WTC11 (cell line): Measurements from ENCODE around the gene NLGN4X.

Experiments used
- ATF2 ChIP-seq: sonication (generic); formaldehyde crosslinking; IDR thresholded peaks from 2 replicates; pipeline ENCODE4 v1.8.1; 2022; ENCODE audit warnings: low read depth, missing genetic modification reagents, borderline replicate concordance
- CREM ChIP-seq: sonication (generic); formaldehyde crosslinking; IDR thresholded peaks from 2 replicates; pipeline ENCODE4 v1.8.1; 2022; ENCODE audit warnings: mild to moderate bottlenecking, missing genetic modification reagents, moderate library complexity
- CTCF ChIP-seq: fragments of 200-600 bp; IDR thresholded peaks from 2 replicates; pipeline ENCODE4 v1.8.0; 2022; ENCODE audit warnings: antibody characterized with exemption
- OVOL2 ChIP-seq: fragments of 250-450 bp; sonication (Bioruptor Pico); IDR thresholded peaks from 2 replicates; pipeline ENCODE4 v1.9.0; 2021; ENCODE audit warnings: mild to moderate bottlenecking, borderline replicate concordance
- TF ChIP-seq, protein P1 (sequence below): sonication (generic); formaldehyde crosslinking; conservative IDR thresholded peaks from 2 replicates; pipeline ENCODE4 v1.8.1; 2022; ENCODE audit warnings: mild to moderate bottlenecking, missing genetic modification reagents

GRCh38 chrX:6199486-6199885 is 29.2 kb downstream of the NLGN4X start:
- TF ChIP-seq CREM (no peak), CTCF (no peak), OVOL2 (CRISPR knock-in tag) (no peak), ATF2 (CRISPR knock-in tag) (no peak)
- TF ChIP-seq, protein P1, sequence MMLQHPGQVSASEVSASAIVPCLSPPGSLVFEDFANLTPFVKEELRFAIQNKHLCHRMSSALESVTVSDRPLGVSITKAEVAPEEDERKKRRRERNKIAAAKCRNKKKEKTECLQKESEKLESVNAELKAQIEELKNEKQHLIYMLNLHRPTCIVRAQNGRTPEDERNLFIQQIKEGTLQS (CRISPR knock-in tag), result no peak
